GM10248 (cell line): ENCODE results near the gene PLEKHA5.

Experiments used
- CTCF ChIA-PET: fragments of 300-600 bp; sonication (Branson Sonifier 250); formaldehyde crosslinking; extraction: SDS; loops from one replicate; lab custom pipeline; 2021; ENCODE audit warnings: antibody characterized with exemption; lab: Yijun Ruan, JAX
- POLR2A ChIA-PET: fragments of 350-650 bp; sonication (Branson Sonifier 250); formaldehyde crosslinking; extraction: SDS; loops from one replicate; lab custom pipeline; 2020; ENCODE audit warnings: antibody characterized with exemption; lab: Yijun Ruan, JAX
- DNase-seq: peaks from one replicate; pipeline ENCODE4 v3.0.0; 2012; ENCODE audit errors: extremely low spot score
- CTCF ChIP-seq: IDR thresholded peaks from 2 replicates; pipeline ENCODE4 v1.5.1; 2012; ENCODE audit warnings: mild to moderate bottlenecking, low read depth; ENCODE audit errors: extremely low read depth, missing control alignments, control extremely low read depth

PLEKHA5 gene

GRCh38 chr12:19277711-19278110 lies 148.2 kb downstream of the PLEKHA5 start:
- TF ChIP-seq CTCF, result no peak
- CTCF ChIA-PET, result interaction anchor here (1.0 to 1.1 kb wide), 2 partner anchors 8 to 12 kb away, joined by 3 read pairs; no protein-coding TSS in a partner anchor
- POLR2A ChIA-PET, result no interaction called here
- DNase-seq, result no peak

- CTCF ChIA-PET, result no interaction called here
- no peak for TF ChIP-seq CTCF
- POLR2A ChIA-PET, result no interaction called here
- no peak for DNase-seq
Measured at GRCh38 chr12:19278407-19278806, 148.9 kb downstream of the PLEKHA5 start.

GRCh38 chr12:19282133-19282699 lies 152.7 kb downstream of the PLEKHA5 start:
- ChIA-PET CTCF (no interaction called here), POLR2A (no interaction called here)
- no peak for TF ChIP-seq CTCF
- no peak for DNase-seq

- CTCF ChIA-PET, result no interaction called here
- POLR2A ChIA-PET, result no interaction called here
- no peak for DNase-seq
- TF ChIP-seq CTCF, result no peak
Measured at GRCh38 chr12:19284658-19285057, 155.1 kb downstream of the PLEKHA5 start.

- CTCF ChIA-PET, result interaction anchor here (1.5 kb wide), 1 partner anchor 8 kb away, joined by 3 read pairs; no protein-coding TSS in a partner anchor
- POLR2A ChIA-PET, result no interaction called here
- no peak for DNase-seq
- no peak for TF ChIP-seq CTCF
Measured at GRCh38 chr12:19285793-19286448, 156.4 kb downstream of the PLEKHA5 start.

- TF ChIP-seq CTCF, result no peak
- POLR2A ChIA-PET, result no interaction called here
- DNase-seq, result no peak
- CTCF ChIA-PET, result no interaction called here
Measured at GRCh38 chr12:19287302-19287701, 157.8 kb downstream of the PLEKHA5 start.
